GM21529 (cell line): ENCODE data around the gene TSEN2.
"Not testable (repeated sequence)": the region's sequence is repeated elsewhere in the genome, so short reads cannot be mapped to it uniquely, and the experiment has no call there.

Experiments
- ATAC-seq: cut with Tn5 transposase; IDR thresholded peaks from one replicate; pipeline ENCODE4 v1.9.1; 2021; ENCODE audit not compliant: unreplicated experiment

TSEN2 gene

DNA sequence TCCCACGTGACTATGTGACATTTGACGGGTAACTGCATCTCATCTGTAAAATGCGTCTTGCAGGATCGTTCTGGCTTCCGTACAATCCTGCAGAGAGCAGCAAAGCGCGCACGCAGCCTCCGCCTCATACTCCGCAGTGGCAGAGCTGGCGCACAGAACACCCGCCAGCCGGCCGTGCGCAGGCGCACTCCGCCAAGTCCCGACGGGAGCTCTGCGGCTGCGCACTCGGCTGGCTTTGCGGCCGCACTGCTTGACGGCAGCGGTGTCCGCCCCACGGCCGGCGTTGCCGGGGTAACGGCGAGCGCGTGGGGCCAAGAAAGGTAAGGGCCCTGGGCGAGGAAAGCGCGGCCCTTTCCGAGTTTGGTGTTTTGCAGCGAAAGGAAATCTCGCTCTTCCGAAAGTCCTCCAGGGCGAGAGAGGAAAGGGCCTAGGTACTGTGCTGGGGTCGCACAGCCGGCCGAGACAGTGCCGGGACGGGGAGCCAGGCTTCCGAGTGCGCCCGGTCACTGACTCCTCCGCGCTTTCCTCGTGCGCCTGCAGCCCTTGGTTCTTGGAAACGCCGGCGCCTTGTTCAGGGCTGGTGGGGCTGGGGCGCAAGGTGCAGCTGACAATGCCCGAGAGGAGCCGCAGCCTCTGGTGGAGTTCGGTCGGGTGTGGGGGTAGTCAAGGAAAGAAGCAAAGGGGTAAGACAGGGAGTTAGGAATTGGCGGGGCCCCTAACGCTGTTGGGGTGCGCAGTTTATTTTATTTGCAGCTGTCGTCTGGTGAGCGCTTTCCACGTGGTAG lies at the start of gene TSEN2:
TSEN2 (plus strand) TSS at position 283 of the 785 bp plus-strand sequence. CDS start 5,321 bp downstream, outside the sequence.
- peak; percentile 90 for ATAC-seq

GRCh38 chr3:12436514-12437220 lies 47.6 kb upstream of the TSEN2 start:
- no peak for ATAC-seq

GRCh38 chr3:12437221-12437605 lies 47.1 kb upstream of the TSEN2 start:
- ATAC-seq = no peak

- no peak for ATAC-seq
Measured at GRCh38 chr3:12437861-12438260, 46.4 kb upstream of the TSEN2 start.

- ATAC-seq = no peak
Measured at GRCh38 chr3:12438318-12438717, 46.0 kb upstream of the TSEN2 start.

DNA sequence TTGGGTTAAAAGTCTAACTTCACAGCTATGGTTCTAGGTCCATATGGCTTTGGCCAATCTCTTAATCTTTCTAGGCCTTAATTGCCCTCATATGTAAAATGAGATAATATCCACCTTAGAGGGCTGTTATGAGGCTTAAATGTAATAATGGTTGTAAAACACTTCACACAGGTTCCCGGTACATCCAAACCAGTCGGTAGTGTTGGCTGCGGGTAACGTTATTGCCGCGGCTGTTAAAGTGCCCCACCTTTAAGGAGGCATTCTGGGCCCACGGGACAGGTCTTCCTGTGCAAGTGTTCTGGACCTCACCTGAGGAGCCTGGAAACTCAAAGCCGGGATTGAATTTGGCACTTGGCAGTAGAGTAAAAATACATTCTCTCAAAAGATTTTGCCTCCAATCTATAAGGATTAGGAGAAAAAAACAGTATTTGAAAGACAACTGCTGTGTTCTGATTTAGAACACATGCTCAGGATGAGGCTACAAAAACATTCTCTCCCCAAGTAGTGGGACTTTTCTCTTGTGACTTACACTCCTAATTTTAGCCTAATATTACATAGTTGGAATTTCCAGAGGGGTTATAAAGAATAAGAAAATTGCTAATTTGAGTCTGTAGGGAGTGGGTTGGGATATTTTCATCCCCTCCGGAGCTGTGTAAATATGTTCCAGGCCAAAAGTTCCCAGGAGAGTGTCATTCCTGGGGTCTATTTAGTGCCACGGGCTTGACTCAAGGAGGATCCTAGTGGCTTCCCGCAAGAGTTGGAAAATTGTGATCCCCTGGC lies 44.9 kb upstream of the TSEN2 start:
- no peak for ATAC-seq

- no peak for ATAC-seq
Measured at GRCh38 chr3:12440927-12441714, 43.2 kb upstream of the TSEN2 start.

DNA sequence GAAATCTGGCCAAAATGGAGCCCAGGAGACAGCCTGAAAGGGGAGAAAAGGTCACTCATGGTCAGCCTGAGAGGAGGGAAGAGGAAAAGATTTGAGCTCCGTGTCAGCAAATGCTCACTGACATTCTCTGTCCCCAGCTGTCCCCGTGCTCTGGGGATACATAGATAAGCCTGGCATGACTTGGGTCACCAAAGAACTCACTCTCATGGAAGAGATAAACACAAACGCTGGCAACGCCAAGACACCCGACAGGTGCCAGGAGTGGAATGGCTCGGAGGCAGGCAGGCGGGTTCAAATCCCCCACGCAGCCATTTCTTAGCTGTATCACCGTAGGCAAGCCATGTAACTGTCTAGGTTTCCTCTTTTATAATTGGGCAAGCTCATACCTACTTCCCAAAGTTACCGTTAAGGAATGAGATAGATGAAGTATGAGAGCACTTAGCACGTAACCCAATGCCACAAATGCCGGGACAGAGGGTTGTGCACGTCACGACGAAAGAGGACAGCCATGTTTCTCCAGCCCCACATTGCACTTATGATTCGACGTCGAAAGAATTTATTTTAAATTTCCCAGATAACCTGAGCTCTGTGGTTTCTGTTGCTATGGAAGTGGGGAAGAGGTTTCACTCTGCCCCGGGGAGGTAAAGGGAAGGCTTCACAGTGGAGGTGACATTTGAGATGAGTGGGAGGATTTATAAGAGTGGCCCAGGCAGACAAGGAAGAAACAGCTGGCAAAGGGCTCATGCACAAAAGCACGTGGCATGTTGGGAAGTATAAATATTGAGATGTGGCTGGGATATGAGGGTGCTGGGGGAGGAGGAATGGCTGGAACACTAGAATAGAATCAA lies 41.4 kb upstream of the TSEN2 start:
- ATAC-seq = no peak

DNA sequence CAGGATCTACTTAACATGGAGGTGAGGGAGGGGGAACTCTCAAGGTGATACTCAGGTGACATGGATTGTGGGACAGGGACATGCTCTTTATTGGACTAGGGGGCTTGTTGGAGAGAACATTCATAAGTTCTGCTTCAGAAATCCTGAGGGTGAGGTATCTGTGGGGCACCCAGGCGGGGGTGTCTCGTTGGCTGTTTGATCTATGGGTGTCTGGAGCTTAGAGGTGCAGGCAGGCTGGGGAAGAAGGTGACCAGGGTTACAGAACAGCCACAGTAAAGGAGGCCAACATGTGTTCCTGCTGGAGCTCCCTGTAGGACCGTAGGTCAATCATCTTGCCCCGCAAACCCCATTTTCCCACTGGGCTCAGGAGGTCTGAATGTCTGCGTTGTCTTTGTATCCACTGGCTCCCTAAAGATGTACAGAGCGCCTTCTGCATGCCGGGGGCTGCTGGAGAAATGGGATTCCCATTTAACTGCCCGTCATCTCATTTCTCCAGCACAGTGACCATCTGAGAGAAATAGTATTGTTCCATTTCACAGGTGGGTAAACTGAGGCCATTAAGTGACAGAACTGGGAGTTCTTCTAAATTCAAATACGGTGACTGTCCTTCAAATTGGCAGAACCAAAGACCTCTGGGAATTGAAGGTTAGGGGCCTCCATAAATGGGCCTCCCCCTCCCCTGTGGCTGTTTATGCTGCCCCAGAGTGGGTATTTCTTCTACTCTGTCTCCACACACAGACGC lies 40.3 kb upstream of the TSEN2 start:
- no peak for ATAC-seq

GRCh38 chr3:12444582-12445471 lies 39.5 kb upstream of the TSEN2 start:
- ATAC-seq = no peak

DNA sequence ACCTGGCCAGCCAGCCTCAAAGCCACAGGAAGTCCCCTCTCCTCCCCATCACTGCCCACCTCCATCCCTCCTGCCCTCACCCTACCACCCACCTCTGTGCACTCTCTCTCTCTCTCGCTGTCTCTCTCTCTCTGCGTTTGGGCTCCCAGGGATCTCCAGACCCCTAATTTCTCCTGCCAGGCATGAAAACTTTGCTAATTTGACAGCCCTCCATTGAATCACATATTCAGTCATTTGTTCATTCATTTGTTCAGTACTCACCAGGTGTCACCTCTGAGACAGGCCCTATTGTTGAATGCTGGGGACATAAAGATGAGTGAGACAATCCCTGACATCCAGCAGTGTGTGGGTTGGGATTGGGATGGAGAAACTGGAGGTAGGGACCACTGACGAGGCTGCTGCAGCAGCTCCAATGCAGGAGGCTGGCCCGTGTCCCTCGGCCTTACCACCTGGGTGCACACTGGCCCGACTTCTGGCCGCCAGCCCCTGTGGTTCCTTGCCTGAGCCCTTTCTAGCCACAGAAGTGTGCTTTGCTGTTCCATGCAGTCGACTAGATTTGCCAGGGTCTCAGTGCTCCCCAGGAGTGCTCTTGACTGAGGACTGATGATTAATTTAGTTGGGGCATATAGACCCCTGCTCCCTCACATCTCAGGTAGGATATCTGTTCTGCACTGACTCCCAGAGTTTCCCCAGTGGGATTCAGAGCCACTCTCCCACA lies 38.6 kb upstream of the TSEN2 start:
- no peak for ATAC-seq

- ATAC-seq = no peak
Measured at GRCh38 chr3:12446298-12446697, 38.0 kb upstream of the TSEN2 start.

- no peak for ATAC-seq
Measured at GRCh38 chr3:12447075-12447474, 37.2 kb upstream of the TSEN2 start.

DNA sequence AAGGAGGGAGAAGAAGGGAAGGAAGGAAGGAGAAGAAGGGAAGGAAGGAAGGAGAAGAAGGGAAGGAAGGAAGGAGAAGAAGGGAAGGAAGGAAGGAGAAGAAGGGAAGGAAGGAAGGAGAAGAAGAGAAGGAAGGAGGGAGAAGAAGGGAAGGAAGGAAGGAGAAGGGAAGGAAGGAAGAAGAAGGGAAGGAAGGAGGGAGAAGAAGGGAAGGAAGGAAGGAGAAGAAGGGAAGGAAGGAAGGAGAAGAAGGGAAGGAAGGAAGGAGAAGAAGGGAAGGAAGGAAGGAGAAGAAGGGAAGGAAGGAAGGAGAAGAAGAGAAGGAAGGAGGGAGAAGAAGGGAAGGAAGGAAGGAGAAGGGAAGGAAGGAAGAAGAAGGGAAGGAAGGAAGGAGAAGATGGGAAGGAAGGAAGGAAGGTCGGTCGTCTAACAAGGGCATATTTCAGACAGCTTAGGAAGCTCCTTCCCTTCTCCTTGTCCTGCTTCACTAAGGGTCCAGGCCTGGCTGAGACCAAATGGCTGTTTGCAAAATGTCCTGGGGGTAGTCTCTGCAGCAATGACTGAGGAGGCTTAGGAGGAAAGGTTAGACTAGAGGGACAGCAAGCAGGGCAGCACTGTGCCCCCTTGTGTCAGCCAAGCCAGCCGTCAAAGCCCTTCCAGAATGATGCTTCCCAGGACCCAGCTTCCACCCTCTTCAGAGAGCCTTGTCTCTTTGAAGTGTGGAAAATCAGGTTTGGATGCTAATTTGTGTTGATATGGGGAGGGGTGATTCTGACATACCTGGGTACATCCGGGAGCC lies 35.7 kb upstream of the TSEN2 start:
- ATAC-seq = not testable (repeated sequence)

- no peak for ATAC-seq
Measured at GRCh38 chr3:12449889-12450682, 34.2 kb upstream of the TSEN2 start.

DNA sequence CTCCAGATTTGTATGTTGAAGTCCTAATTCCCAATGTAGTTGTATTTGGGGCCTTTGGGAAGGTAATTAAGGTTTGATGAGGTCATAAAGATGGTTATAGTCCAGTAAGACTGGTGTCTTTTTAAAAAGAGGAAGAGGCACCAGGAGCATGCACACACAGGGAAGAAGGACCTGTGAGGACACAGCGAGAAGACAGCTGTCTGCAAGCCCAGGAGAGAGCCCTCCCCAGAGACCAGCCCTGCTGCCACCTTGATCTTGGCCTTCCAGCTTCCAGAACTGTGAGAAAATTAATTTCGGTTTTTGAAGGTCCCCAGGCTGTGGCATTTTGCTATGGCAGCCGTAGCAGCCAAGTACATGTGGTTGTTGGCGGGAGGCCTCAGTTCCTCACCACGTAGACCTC lies 32.8 kb upstream of the TSEN2 start:
- ATAC-seq = no peak
